NCI-H2196 treated with DMSO at 0.1 percent for 48 hours (cell line): ENCODE measurements around the gene RAC3.

Experiments used
- DNase-seq: peaks from one replicate; lab custom pipeline; 2025; ENCODE audit not compliant: unreplicated experiment; lab: John Stamatoyannopoulos, UW

RAC3 gene

GRCh38 chr17:82031303-82031884 is at the start of gene RAC3:
Gene RAC3 (plus strand): TSS chr17:82031678. CDS start chr17:82031762, 84 bp downstream.
- DNase-seq: peak; percentile 30

- DNase-seq: no peak
Observed at GRCh38 chr17:81983011-81983638, 48.4 kb upstream of the RAC3 start.

- no peak for DNase-seq
Observed at GRCh38 chr17:81983639-81984373, 47.7 kb upstream of the RAC3 start.

- DNase-seq: no peak
Observed at GRCh38 chr17:81984773-81985410, 46.6 kb upstream of the RAC3 start.

- no peak for DNase-seq
Observed at GRCh38 chr17:81986606-81987005, 44.9 kb upstream of the RAC3 start.

- no peak for DNase-seq
Observed at GRCh38 chr17:81987161-81987770, 44.2 kb upstream of the RAC3 start.

- DNase-seq: no peak
Observed at GRCh38 chr17:81990836-81991683, 40.4 kb upstream of the RAC3 start.

GRCh38 chr17:81991684-81992305 is 39.7 kb upstream of the RAC3 start:
- peak; percentile 96 for DNase-seq

- DNase-seq: no peak
Observed at GRCh38 chr17:81992306-81993102, 39.0 kb upstream of the RAC3 start.

GRCh38 chr17:81993729-81994592 is 37.5 kb upstream of the RAC3 start:
- no peak for DNase-seq

GRCh38 chr17:81994593-81995462 is 36.6 kb upstream of the RAC3 start:
- no peak for DNase-seq

GRCh38 chr17:81995463-81996231 is 35.8 kb upstream of the RAC3 start:
- no peak for DNase-seq

- no peak for DNase-seq
Observed at GRCh38 chr17:81996232-81996756, 35.2 kb upstream of the RAC3 start.

GRCh38 chr17:81996757-81997441 is 34.6 kb upstream of the RAC3 start:
- DNase-seq: no peak

- DNase-seq: no peak
Observed at GRCh38 chr17:81998212-81998611, 33.3 kb upstream of the RAC3 start.
